CD14-positive monocyte (primary cell): Measurements from ENCODE around the gene DNAH7. TPM values are rescaled to one million over a fixed set of nuclear protein-coding genes. Genes with fewer than 3 reads are reported as not detected.

Experiments
- DNase-seq, 3 donors: peaks; one replicate each; pipeline ENCODE4 v3.0.0-alpha.2; 2011 to 2022
- H2AFZ ChIP-seq: 2 replicates; pipeline ENCODE4 v1.6.0; 2012; ENCODE audit warnings: mild to moderate bottlenecking, low read depth, low read length, inconsistent platforms; ENCODE audit not compliant: insufficient read depth, poor library complexity, severe bottlenecking
- H3K27ac ChIP-seq, 2 donors: 1 replicate in 1 of 2; 2 replicates in 1 of 2; pipeline ENCODE4 v1.5.1; 2012 to 2013; ENCODE audit warnings: low read length in 2 of 2, control low read depth in 1 of 2, inconsistent platforms in 1 of 2, low read depth in 1 of 2, mild to moderate bottlenecking in 1 of 2
- H3K27me3 ChIP-seq, 2 donors: one replicate each; pipeline versions ENCODE4 v1.6.0 to v1.6.1; 2011 to 2013; ENCODE audit warnings: low read length in 2 of 2; ENCODE audit not compliant: control insufficient read depth in 2 of 2, insufficient read depth in 2 of 2
- H3K36me3 ChIP-seq, 2 donors: replicated peaks in 1 of 2; 1 replicate in 1 of 2; 2 replicates in 1 of 2; pipeline versions ENCODE4 v1.5.1 to v1.6.1; 2012 to 2013; ENCODE audit warnings: low read length in 2 of 2, control low read depth in 1 of 2, inconsistent platforms in 1 of 2, mild to moderate bottlenecking in 1 of 2; ENCODE audit not compliant: insufficient read depth in 2 of 2, control insufficient read depth in 1 of 2
- H3K4me1 ChIP-seq, 2 donors: 1 replicate in 1 of 2; 2 replicates in 1 of 2; pipeline versions ENCODE4 v1.5.1 to v1.6.1; 2012 to 2013; ENCODE audit warnings: low read length in 2 of 2, control low read depth in 1 of 2, inconsistent platforms in 1 of 2, mild to moderate bottlenecking in 1 of 2, moderate library complexity in 1 of 2; ENCODE audit not compliant: insufficient read depth in 2 of 2, control insufficient read depth in 1 of 2
- H3K4me2 ChIP-seq: replicated peaks from 2 replicates; pipeline ENCODE3; 2012; ENCODE audit warnings: low read length, moderate library complexity, mild to moderate bottlenecking; ENCODE audit not compliant: poor library complexity, severe bottlenecking; ENCODE audit errors: extremely low read depth
- H3K4me3 ChIP-seq, 3 experiments: fragments of 200-600 bp in 1 of 3; sonication (generic) in 1 of 3; replicated peaks in 1 of 3; 1 replicate in 2 of 3; 2 replicates in 1 of 3; pipeline ENCODE4 v1.5.1; 2011 to 2013; ENCODE audit warnings: low read length in 3 of 3, mild to moderate bottlenecking in 3 of 3, control low read depth in 2 of 3, low read depth in 2 of 3, inconsistent platforms in 1 of 3, moderate library complexity in 1 of 3
- H3K79me2 ChIP-seq: 2 replicates; pipeline ENCODE4 v1.6.0; 2012; ENCODE audit warnings: mild to moderate bottlenecking, control low read depth, inconsistent platforms, low read length, moderate library complexity; ENCODE audit not compliant: insufficient read depth
- H3K9ac ChIP-seq: 2 replicates; pipeline ENCODE4 v1.6.0; 2017; ENCODE audit warnings: low read length, mild to moderate bottlenecking; ENCODE audit not compliant: insufficient read depth, poor library complexity, severe bottlenecking
- H3K9me3 ChIP-seq, 2 donors: replicated peaks in 1 of 2; 1 replicate in 1 of 2; 2 replicates in 1 of 2; pipeline versions ENCODE4 v1.5.1 to v1.6.1; 2012 to 2013; ENCODE audit warnings: low read length in 2 of 2, control low read depth in 1 of 2; ENCODE audit not compliant: control insufficient read depth in 1 of 2, insufficient read depth in 1 of 2
- H4K20me1 ChIP-seq: 2 replicates; pipeline ENCODE4 v1.6.0; 2012; ENCODE audit warnings: mild to moderate bottlenecking, low read length, control low read depth, moderate library complexity; ENCODE audit not compliant: insufficient read depth
- H3K27ac Mint-ChIP-seq, 7 donors: one replicate each; pipeline ENCODE4 v1.8.0; 2020; ENCODE audit warnings: mild to moderate bottlenecking in 7 of 7, mixed read lengths in 7 of 7, moderate library complexity in 6 of 7, inconsistent platforms in 2 of 7
- H3K27me3 Mint-ChIP-seq, 3 donors: one replicate each; pipeline ENCODE4 v1.8.0; 2021 to 2022; ENCODE audit warnings: low read depth in 3 of 3, mild to moderate bottlenecking in 3 of 3, mixed read lengths in 3 of 3, moderate library complexity in 3 of 3, inconsistent platforms in 1 of 3
- H3K36me3 Mint-ChIP-seq, 2 donors: one replicate each; pipeline ENCODE4 v1.8.0; 2020; ENCODE audit warnings: mixed read lengths in 2 of 2, inconsistent platforms in 1 of 2, mild to moderate bottlenecking in 1 of 2
- H3K4me1 Mint-ChIP-seq: one replicate; pipeline ENCODE4 v1.8.0; 2020; ENCODE audit warnings: mild to moderate bottlenecking, mixed read lengths
- H3K4me3 Mint-ChIP-seq, 2 donors: one replicate each; pipeline ENCODE4 v1.8.0; 2020; ENCODE audit warnings: mild to moderate bottlenecking in 2 of 2, mixed read lengths in 2 of 2, moderate library complexity in 1 of 2
- H3K9me3 Mint-ChIP-seq, 7 donors: one replicate each; pipeline ENCODE4 v1.8.0; 2020 to 2022; ENCODE audit warnings: mixed read lengths in 7 of 7, mild to moderate bottlenecking in 6 of 7, moderate library complexity in 6 of 7, inconsistent platforms in 2 of 7
- CTCF ChIP-seq: fragments of 200-600 bp; IDR thresholded peaks from one replicate; pipeline ENCODE4 v1.8.0; 2022; ENCODE audit warnings: antibody characterized with exemption, mild to moderate bottlenecking
- WGBS: methylation state at CpG from one replicate; pipeline ENCODE4 v1.1.5; 2013; ENCODE audit warnings: missing lambda C conversion rate; ENCODE audit not compliant: insufficient coverage; 5-methylcytosine and 5-hydroxymethylcytosine counted together
- intact Hi-C, 2 donors: fragments of 100-400 bp; cut with micrococcal nuclease; formaldehyde crosslinking; loops; one replicate each; pipeline versions ENCODE4 v1.15.0 to v1.15.1; 2023
- polyA plus RNA-seq, 3 donors: library from polyadenylated mRNA; depleted of rRNA in 1 of 3; unstranded in 2 of 3; stranded (reverse) in 1 of 3; fragments of 300-500 nt in 2 of 3; fragments of >200 nt in 1 of 3; fragmentation: Illumina TruSeq in 2 of 3; gene quantifications; 1 replicate in 2 of 3; 2 replicates in 1 of 3; pipeline ENCODE4 v1.2.3, GENCODE V29; 2012 to 2021

DNAH7 gene
- polyA plus RNA-seq, 3 donors = 0.07 TPM; not detected in 2

- H3K9me3 Mint-ChIP-seq = peaks cover 0 to 1% (median 0%) of the 10 kb centered on the region in 7 donors
- Histone ChIP-seq H3K4me2 (no peak overlapping the region), H3K79me2 (no peaks in the 10 kb centered on the region), H3K27ac (no peak overlapping the region), H3K4me1 (no peaks in the 10 kb centered on the region), H3K27me3 (no peaks in the 10 kb centered on the region), H3K9me3 (no peaks in the 10 kb centered on the region), H3K4me3 (no peak overlapping the region), H4K20me1 (no peaks in the 10 kb centered on the region), H3K9ac (no peak overlapping the region), H2AFZ (no peak overlapping the region), H3K36me3 (no peaks in the 10 kb centered on the region)
- H3K4me3 Mint-ChIP-seq = no peak overlapping the region
- 83% methylated on average over 2 of the region's 2 CpGs for WGBS
- H3K36me3 Mint-ChIP-seq = no peaks in the 10 kb centered on the region
- intact Hi-C loops = no loop called here
- DNase-seq = no peak
- no peak overlapping the region for H3K27ac Mint-ChIP-seq
- no peaks in the 10 kb centered on the region for H3K4me1 Mint-ChIP-seq
- TF ChIP-seq CTCF = no peak
- H3K27me3 Mint-ChIP-seq = peaks cover 0 to 4% (median 0%) of the 10 kb centered on the region in 3 donors
Measured at GRCh38 chr2:195903956-195904355, 164.7 kb downstream of the DNAH7 start.

- no peaks in the 10 kb centered on the region for H3K4me1 ChIP-seq
- intact Hi-C loops = no loop called here
- no peak overlapping the region for H3K4me3 ChIP-seq
- H3K36me3 ChIP-seq = no peaks in the 10 kb centered on the region
- H3K79me2 ChIP-seq = no peaks in the 10 kb centered on the region
- H4K20me1 ChIP-seq = no peaks in the 10 kb centered on the region
- Mint-ChIP-seq H3K4me3 (no peak overlapping the region), H3K9me3 (peaks cover 0 to 1% (median 0%) of the 10 kb centered on the region in 7 donors), H3K36me3 (no peaks in the 10 kb centered on the region), H3K4me1 (no peaks in the 10 kb centered on the region), H3K27me3 (peaks cover 0 to 4% (median 0%) of the 10 kb centered on the region in 3 donors), H3K27ac (no peak overlapping the region)
- H3K4me2 ChIP-seq = no peak overlapping the region
- H3K9me3 ChIP-seq = no peaks in the 10 kb centered on the region
- WGBS = no CpG with 5 or more reads among the region's 1 CpG
- no peak overlapping the region for H2AFZ ChIP-seq
- no peaks in the 10 kb centered on the region for H3K27me3 ChIP-seq
- no peak overlapping the region for H3K27ac ChIP-seq
- DNase-seq = no peak
- no peak for TF ChIP-seq CTCF
- no peak overlapping the region for H3K9ac ChIP-seq
Measured at GRCh38 chr2:195902857-195903256, 165.8 kb downstream of the DNAH7 start.
